Measurements from ENCODE around the gene EIF3B.
A peak's percentile ranks its signal among the peaks of the same experiment; 100 is the strongest.
"Not testable (repeated sequence)": the region's sequence is repeated elsewhere in the genome, so short reads cannot be mapped to it uniquely, and the experiment has no call there.

EIF3B gene

GRCh38 chr7:2354186-2354938, at the start of gene EIF3B:
TSS of gene EIF3B (plus strand) at chr7:2354827. CDS start at chr7:2354922, 95 bp downstream.
- ChIA-PET CTCF (no interaction called here), POLR2A (interaction anchor here (0.5 to 1.7 kb wide), 15 partner anchors 11 to 191 kb away, joined by 3 to 14 read pairs (median 4); partner anchors contain the start of genes CHST12, MRM2, NUDT1 and SNX8)
- DNase-seq (ENCODE audit: extremely low spot score): peak; percentile 89
- TF ChIP-seq L3MBTL2 (conservative IDR thresholded peaks at IDR 0.05): no peak; the same call in 1 of the 2 replicates
- no peak for TF ChIP-seq ELF4 (IDR thresholded peaks at IDR 0.05)
- no peak for TF ChIP-seq FOXA1 (IDR thresholded peaks at IDR 0.05)
- TF ChIP-seq FOXK2 (IDR thresholded peaks at IDR 0.05): no peak
- no peak for TF ChIP-seq TARDBP (IDR thresholded peaks at IDR 0.05)
- no peak for TF ChIP-seq SUZ12 (IDR thresholded peaks at IDR 0.05)
- no peak for TF ChIP-seq CTBP1 (IDR thresholded peaks at IDR 0.05; ENCODE audit: borderline replicate concordance)
- TF ChIP-seq ARNT (IDR thresholded peaks at IDR 0.05): peak; percentile 99
- TF ChIP-seq LEF1 (IDR thresholded peaks at IDR 0.05; ENCODE audit: borderline replicate concordance): no peak; the same call in 1 of the 2 replicates
- no peak for TF ChIP-seq ZNF384 (IDR thresholded peaks at IDR 0.05)
- TF ChIP-seq BHLHE40 (IDR thresholded peaks at IDR 0.05; ENCODE audit: borderline replicate concordance): peak; percentile 88
- no peak for TF ChIP-seq SP1 (IDR thresholded peaks at IDR 0.05)
- TF ChIP-seq NFRKB (IDR thresholded peaks at IDR 0.05): peak; percentile 85
- peak; percentile 90 for TF ChIP-seq FOXM1 (IDR thresholded peaks at IDR 0.05; ENCODE audit: borderline replicate concordance)
- no peak for TF ChIP-seq HDGF (IDR thresholded peaks at IDR 0.05; ENCODE audit: borderline replicate concordance)
- TF ChIP-seq PKNOX1 (IDR thresholded peaks at IDR 0.05): no peak

GRCh38 chr7:2305258-2305657, 49.4 kb upstream of the EIF3B start:
- DNase-seq (ENCODE audit: extremely low spot score); CTCF ChIA-PET: not testable (repeated sequence)
- POLR2A ChIA-PET: interaction anchor here (2.0 kb wide), 1 partner anchor 9 kb away, joined by 5 read pairs; the partner anchor contains the start of gene SNX8

GRCh38 chr7:2306688-2307087, 47.9 kb upstream of the EIF3B start:
- CTCF ChIA-PET: interaction anchor here (1.0 kb wide), 1 partner anchor 59 kb away, joined by 3 read pairs; no protein-coding TSS in a partner anchor
- POLR2A ChIA-PET: no interaction called here
- no peak for DNase-seq (ENCODE audit: extremely low spot score)
- TF ChIP-seq FOXM1 (IDR thresholded peaks at IDR 0.05; ENCODE audit: borderline replicate concordance) (no peak), FOXA1 (IDR thresholded peaks at IDR 0.05) (no peak), CTBP1 (IDR thresholded peaks at IDR 0.05; ENCODE audit: borderline replicate concordance) (no peak), ELF4 (IDR thresholded peaks at IDR 0.05) (no peak), HDGF (IDR thresholded peaks at IDR 0.05; ENCODE audit: borderline replicate concordance) (no peak), FOXK2 (IDR thresholded peaks at IDR 0.05) (no peak), ZNF384 (IDR thresholded peaks at IDR 0.05) (no peak), NFRKB (IDR thresholded peaks at IDR 0.05) (no peak), BHLHE40 (IDR thresholded peaks at IDR 0.05; ENCODE audit: borderline replicate concordance) (no peak), PKNOX1 (IDR thresholded peaks at IDR 0.05) (no peak), L3MBTL2 (conservative IDR thresholded peaks at IDR 0.05) (no peak), SP1 (IDR thresholded peaks at IDR 0.05) (no peak), SUZ12 (IDR thresholded peaks at IDR 0.05) (no peak), ARNT (IDR thresholded peaks at IDR 0.05) (no peak), TARDBP (IDR thresholded peaks at IDR 0.05) (no peak), LEF1 (IDR thresholded peaks at IDR 0.05; ENCODE audit: borderline replicate concordance) (no peak)

GRCh38 chr7:2307690-2308107, 46.9 kb upstream of the EIF3B start:
- POLR2A ChIA-PET: no interaction called here
- TF ChIP-seq FOXK2 (IDR thresholded peaks at IDR 0.05) (no peak), ZNF384 (IDR thresholded peaks at IDR 0.05) (no peak), FOXM1 (IDR thresholded peaks at IDR 0.05; ENCODE audit: borderline replicate concordance) (no peak), CTBP1 (IDR thresholded peaks at IDR 0.05; ENCODE audit: borderline replicate concordance) (no peak), SUZ12 (IDR thresholded peaks at IDR 0.05) (no peak), SP1 (IDR thresholded peaks at IDR 0.05) (no peak), FOXA1 (IDR thresholded peaks at IDR 0.05) (no peak), PKNOX1 (IDR thresholded peaks at IDR 0.05) (no peak), L3MBTL2 (conservative IDR thresholded peaks at IDR 0.05) (no peak), ARNT (IDR thresholded peaks at IDR 0.05) (no peak), HDGF (IDR thresholded peaks at IDR 0.05; ENCODE audit: borderline replicate concordance) (no peak), TARDBP (IDR thresholded peaks at IDR 0.05) (no peak), NFRKB (IDR thresholded peaks at IDR 0.05) (no peak), BHLHE40 (IDR thresholded peaks at IDR 0.05; ENCODE audit: borderline replicate concordance) (no peak), ELF4 (IDR thresholded peaks at IDR 0.05) (no peak), LEF1 (IDR thresholded peaks at IDR 0.05; ENCODE audit: borderline replicate concordance) (no peak)
- CTCF ChIA-PET: no interaction called here
- no peak for DNase-seq (ENCODE audit: extremely low spot score)

- no peak for DNase-seq (ENCODE audit: extremely low spot score)
- ChIA-PET CTCF (no interaction called here), POLR2A (no interaction called here)
- TF ChIP-seq SP1 (IDR thresholded peaks at IDR 0.05): no peak
- no peak for TF ChIP-seq ARNT (IDR thresholded peaks at IDR 0.05)
- no peak for TF ChIP-seq NFRKB (IDR thresholded peaks at IDR 0.05)
Measured at GRCh38 chr7:2309889-2310331, 44.7 kb upstream of the EIF3B start.

Data from HEK293T (cell line).